T1000 (cell line): ENCODE data around the gene TRPV4.

Source experiments
- DNase-seq: peaks from one replicate; lab custom pipeline; 2025; ENCODE audit warnings: mixed read lengths; lab: John Stamatoyannopoulos, UW

The TRPV4 gene

DNA sequence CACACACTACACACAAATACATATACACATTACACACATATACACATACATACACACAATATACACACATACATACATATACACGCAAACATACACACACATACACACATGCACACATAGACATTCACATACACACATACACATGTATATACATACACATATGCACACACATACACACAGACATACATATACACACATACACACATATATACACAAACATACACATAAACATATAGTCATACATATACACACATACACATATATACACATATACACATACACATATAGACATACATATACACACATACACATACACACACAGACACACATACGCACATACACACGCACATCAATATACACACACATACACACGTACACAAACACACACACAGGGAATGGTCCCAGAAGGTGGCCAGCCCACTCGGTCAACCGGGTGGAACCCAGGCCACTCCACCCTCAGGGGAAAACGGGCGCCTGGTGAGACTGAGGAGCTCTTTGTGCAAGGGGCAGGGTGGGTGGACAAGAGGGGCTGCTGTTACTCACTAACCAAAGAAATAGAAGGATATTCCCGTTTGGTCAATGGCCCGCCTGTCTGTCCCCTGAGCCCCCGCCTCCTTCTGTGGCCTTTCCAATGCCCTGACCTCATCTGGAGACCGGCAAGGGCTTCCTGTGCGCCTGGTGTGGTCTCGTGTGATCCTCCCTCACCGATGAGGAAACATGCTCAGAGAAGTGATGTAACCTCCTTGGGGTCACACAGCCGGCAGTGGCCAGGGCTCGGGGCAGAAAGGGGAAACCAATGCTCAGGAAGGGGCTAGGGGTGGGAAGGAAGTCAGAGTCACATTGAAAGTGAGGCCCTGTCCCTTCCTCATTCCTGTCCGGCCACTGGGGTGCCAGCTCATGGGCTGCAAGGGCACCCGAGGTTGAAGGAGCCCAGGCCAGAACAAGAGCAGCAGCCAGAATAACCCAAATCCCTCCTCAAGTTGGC is 5.3 kb downstream of the TRPV4 start:
- no peak for DNase-seq

GRCh38 chr12:109827080-109827479 is 6.1 kb downstream of the TRPV4 start:
- DNase-seq: no peak

DNA sequence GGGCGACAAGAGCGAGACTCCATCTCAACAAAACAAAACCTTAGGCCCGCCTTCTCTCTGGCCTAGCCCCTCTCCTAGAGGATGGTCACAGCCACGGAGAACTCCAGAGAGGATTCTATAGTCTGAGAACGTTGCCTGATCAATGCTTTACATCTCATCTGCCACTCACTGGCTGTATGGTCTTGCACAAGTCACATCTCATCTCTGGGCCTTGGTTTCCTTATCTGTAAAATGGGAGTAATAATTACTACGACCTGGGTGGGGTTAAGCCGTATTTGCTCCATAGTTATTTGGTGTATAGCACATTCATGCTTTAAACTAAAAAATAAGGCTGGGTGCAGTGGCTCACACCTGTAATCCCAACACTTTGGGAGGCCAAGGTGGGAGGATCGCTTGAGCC is 8.5 kb downstream of the TRPV4 start:
- no peak for DNase-seq

GRCh38 chr12:109822951-109823411 is 10.2 kb downstream of the TRPV4 start:
- DNase-seq: no peak

GRCh38 chr12:109822416-109822815 is 10.8 kb downstream of the TRPV4 start:
- DNase-seq: no peak

- DNase-seq: no peak
These were observed 11.2 kb downstream of the TRPV4 start for GRCh38 chr12:109821968-109822367.

GRCh38 chr12:109820816-109821381 is 12.3 kb downstream of the TRPV4 start:
- no peak for DNase-seq

DNA sequence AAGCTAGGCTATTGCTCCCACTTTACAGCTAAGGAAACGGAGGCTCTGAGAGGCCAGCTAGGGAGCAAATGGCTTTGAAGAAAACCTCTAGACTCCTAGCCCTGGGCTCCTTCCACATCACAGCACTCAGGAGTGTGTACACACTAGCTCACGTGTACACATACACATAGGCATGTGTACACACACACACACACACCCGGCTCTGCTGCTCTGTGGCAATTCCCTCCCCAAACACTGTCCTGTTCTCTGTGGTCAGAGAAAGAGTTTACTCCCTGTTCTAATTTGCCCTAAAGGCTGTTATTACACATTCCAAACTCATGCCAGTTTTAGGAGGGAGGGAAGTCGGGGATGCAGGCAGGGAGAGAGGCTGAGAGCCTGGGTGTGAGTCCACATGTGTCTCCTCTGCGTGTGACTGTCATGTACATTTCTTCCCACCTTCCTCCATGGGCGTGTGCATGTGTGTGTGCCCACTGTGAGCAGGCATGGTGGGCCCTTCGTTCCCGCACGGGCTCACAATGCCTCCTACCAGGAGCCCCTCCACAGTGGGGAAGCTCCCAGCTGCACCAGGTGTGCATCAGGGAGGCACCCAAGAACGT is 14.2 kb downstream of the TRPV4 start:
- no peak for DNase-seq

GRCh38 chr12:109818253-109818652 is 14.9 kb downstream of the TRPV4 start:
- no peak for DNase-seq

DNA sequence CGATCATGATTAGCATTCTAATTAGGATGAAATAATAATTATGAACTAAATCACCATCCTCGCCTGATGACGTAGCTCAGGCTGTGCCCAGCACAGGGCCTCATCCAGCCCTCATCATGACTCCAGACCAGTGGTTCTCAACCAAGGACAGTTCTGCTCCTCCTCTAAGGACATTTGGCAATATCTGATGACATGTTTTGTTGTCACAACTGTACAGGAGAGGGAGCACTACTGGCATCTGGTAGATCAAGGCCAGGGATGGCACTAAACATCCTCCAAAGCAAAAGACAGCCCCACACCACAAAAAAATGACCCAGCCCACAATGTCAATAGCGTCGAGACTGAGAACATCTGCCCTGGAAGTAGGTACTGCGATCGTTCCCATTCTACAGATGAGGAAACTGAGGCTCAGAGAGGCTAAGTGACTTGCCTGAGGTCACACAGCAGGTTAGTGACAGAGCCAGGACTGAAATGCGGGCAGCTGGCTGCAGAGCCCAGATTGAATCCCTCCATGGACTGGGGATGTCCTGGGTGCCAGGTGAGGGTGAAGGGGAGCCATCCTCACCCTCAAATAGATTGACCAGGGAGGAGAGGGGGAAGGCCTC is 15.5 kb downstream of the TRPV4 start:
- no peak for DNase-seq

DNA sequence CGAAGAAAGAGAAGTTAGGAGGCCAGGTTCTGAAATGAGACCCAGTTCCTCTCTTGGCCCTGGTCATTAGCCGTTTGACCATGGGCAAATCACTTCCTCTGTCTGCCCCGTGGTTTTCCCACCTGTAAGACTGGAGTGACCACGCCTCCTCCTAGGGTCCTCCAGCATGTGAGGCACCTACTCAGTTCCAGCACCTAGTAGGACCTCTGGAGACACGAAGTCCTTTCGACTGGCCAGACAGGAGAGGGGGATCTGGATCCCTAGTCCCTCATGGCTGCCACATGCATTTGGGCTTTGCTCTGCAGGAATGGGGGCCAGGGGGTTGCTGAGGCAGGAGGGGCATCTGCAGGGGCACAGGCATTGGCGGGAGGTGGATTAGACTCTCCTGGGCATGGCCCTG is 16.3 kb downstream of the TRPV4 start:
- no peak for DNase-seq

DNA sequence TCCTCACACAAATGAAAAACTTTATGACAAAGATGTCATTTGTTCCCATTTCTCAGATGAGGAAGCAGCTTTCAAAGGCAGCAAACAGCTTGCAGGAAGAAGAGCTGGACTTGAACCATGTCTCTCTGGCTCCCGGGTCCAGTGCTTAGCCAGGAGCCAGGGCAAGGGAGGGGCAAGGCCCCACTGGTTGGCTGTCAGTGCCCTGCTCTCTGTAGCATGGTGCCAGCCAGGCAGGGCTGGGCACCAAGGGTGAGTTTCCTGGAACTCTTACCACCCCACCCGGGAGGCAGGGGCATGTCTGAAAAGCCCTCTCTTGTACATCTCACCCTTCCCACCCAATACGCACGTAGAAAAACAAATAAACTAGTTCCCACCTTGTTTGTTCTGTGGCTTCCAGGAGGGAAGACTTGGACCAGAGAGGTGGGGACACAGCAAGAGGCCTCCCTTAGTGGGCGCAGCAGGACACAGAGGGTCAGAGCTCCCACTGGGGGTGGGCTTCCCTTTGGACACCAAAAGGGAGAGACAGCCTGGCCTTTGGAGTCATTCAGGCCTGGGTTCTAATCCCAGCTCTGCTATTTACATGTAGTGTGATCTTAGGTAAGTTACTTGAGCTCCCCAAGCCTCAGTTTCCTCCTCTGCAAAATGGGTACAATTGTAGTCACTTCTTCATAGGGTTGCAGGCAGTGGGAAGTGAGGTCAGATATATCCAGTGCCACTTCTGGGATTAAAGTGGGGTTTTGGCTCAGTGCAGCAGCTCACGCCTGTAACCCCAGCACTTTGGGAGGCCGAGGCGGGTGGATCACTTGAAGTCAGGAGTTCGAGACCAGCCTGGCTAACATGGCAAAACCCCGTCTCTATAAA is 17.2 kb downstream of the TRPV4 start:
- no peak for DNase-seq

DNA sequence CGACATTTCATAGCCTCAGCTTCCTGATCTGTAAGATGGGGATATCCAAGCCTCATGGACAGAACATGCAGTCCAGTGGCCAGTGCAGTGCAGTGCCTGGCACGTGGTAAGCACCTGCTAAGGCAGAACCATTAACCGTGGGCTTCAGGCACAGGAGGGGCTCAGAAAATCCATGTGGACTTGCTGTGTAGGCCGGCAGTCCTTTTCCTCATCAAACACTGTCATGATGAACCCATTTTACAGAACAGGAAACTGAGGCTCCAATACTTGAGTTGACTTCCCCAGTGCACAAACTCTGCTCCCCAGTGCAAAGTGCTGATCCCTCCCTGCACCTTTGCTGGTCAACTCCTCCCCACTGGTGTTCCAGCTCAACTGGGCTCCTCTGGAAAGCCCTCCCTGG is 18.0 kb downstream of the TRPV4 start:
- no peak for DNase-seq

DNA sequence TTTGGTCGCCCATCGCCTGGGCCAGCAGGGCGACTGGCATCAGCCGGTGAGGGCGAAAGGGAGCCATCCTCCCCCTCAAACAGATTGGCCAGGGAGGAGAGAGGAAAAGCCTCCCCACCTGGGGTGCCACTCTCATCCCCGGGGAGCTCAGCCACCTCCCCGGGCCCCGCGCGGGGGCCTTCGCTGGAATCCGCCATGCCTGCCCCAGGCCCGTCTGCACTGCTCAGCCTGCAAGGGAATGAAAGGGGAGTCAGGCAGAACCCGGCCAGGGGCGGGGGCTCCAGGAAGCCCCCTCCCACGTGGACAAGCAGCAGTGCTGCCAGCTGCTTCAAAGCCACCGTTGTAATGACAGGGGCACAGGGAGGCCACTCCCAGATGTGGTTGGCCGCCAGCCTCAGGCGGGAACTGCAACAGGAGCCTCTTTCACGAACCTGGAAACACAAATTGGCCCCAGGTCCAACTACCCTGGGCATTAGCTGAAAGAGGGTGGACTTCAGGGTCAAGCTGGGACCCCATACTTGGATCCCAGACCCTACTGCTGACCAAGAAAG is 18.5 kb downstream of the TRPV4 start:
- DNase-seq: no peak

DNA sequence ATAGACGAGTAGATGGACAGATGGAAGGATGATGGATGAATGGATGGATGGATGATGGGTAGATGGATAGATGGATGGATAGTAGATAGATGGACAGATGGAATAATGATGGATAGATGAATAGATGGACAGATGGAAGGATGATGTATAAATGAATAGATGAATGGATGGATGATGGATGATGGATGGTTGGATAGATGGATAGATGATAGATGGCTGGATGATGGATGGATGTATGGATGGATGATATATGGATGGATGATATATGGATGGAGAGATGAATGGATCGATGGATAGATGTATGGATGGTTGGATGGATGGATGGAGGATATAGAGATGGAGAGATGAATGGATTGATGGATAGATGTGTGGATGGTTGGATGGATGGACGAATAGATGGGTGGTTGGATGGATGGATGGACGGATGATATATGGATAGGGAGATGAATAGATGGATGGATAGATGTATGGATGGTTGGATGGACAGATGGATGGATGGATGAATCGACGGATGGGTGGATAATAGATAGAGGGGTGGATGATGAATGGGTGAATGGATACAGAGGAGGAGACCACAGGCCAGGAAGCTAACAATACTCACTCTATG is 19.3 kb downstream of the TRPV4 start:
- DNase-seq: no peak

DNA sequence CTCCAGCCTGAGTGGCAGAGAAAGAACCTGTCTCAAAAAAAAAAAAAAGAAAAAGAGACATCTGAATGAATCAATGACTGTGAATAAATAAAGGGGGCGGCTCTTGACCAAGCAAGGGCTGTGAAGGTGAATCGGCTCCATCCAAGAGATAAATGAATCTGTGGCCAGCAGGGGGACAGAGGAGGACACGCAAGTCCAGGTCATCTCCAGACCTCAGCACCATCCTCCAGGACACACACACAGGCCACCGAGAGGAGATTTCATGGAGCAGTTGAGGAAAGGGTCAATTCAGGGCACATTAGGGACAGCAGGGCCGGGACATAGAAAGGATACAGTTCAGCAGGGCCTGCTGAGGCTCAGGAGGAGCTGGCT is 21.6 kb downstream of the TRPV4 start:
- no peak for DNase-seq

GRCh38 chr12:109810954-109811623 is 22.1 kb downstream of the TRPV4 start:
- DNase-seq: no peak

DNA sequence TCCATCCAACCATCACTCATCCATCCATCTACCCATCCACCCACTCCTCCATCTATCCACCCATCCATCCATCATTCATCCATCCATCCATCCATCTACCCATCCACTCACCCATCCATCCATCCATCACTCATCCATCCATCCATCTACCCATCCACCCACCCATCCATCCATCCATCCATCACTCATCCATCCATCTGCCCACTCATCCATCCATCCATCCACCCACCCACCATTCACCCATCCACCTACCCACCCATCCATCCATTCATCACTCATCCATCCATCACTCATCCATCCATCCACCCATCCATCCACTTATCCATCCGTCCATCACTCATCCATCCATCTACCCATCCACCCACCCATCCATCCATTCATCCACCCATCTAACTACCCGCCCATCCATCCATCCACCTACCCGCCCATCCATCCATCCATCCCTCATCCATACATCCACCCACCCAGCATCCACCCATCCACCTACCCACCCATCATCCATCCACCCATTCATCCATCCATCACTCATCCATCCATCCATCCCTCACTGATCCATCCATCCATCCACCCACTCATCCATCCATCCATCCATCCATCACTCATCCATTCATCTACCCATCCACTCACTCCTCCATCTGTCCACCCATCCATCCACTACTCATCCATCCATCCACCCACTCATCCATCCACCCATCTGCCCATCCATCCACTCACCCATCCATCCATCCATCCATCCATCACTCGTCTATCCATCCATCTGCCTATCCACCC is 24.1 kb downstream of the TRPV4 start:
- no peak for DNase-seq

DNA sequence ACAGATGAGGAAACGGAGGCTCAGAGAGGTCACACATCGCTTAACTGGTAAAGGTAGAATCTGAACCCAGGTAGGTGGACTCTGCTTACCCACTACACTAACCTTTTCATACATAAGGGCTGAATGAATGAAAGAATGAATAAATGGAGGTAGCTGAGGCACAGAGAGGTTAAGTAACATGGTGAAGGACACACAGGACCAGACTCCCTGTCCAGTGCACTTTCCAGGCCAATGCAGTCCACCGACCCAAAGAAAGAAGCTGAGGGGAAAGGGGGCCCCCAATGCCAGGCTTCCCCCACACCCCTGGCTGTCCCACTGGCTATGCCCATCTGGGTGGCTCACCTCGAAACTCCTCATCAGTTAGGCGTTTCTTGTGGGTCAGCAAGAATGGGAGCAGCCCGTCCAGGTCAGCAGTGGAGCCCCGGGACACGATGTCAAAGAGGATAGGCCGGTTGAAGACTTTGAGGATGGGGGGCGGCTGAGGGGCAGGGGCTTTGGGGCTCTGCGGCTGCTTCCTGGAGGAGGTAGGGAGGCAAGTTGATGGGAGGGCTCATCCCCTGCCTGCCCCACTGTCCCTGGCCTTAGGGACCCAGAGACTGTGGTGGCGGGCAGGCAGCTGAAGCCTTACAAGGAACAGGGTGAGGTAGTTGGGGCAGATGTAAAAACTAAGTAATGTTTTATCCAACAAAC is 25.1 kb downstream of the TRPV4 start:
- DNase-seq: no peak
